ENCODE measurements around the gene ABLIM2.
A peak's percentile ranks its signal among the peaks of the same experiment; 100 is the strongest.

Gene ABLIM2

GRCh38 chr4:8079031-8079885 lies 79.4 kb downstream of the ABLIM2 start:
- Histone ChIP-seq H3K4me2 (ENCODE audit: low read length) (no peak overlapping the region), H3K18ac (ENCODE audit: low read length) (no peak overlapping the region), H2AK5ac (ENCODE audit: low read length) (no peak overlapping the region), H3K79me2 (ENCODE audit: control insufficient read depth, insufficient read depth, low read length) (no peaks in the 10 kb centered on the region), H2BK5ac (ENCODE audit: low read length) (no peak overlapping the region), H3K4ac (ENCODE audit: low read depth, low read length) (no peak overlapping the region), H3K79me1 (ENCODE audit: low read length) (no peaks in the 10 kb centered on the region), H4K8ac (ENCODE audit: low read depth, low read length) (no peak overlapping the region), H3K36me3 (ENCODE audit: control insufficient read depth, insufficient read depth, low read length) (no peaks in the 10 kb centered on the region), H3K23ac (ENCODE audit: low read length) (no peak overlapping the region), H3K9ac (ENCODE audit: low read length) (no peak overlapping the region), H3K27ac (ENCODE audit: low read depth, low read length) (no peak overlapping the region), H3K4me3 (ENCODE audit: low read length) (no peak overlapping the region), H2BK120ac (ENCODE audit: low read depth, low read length) (no peak overlapping the region), H3K27me3 (ENCODE audit: insufficient read depth, low read length, poor library complexity) (no peaks in the 10 kb centered on the region), H2BK15ac (replicated peaks; ENCODE audit: low read depth) (no peak overlapping the region), H3K4me1 (ENCODE audit: control insufficient read depth, low read depth, low read length) (peaks cover 4% of the 10 kb centered on the region), H3K56ac (ENCODE audit: low read length) (no peak overlapping the region), H4K5ac (ENCODE audit: low read length) (no peak overlapping the region)
- peak; percentile 93 for DNase-seq
- no CpG with 5 or more reads among the region's 32 CpGs for WGBS (ENCODE audit: extremely low coverage, insufficient coverage, low lambda C conversion rate)

GRCh38 chr4:8078610-8079015 lies 80.0 kb downstream of the ABLIM2 start:
- no peak overlapping the region for H3K27ac ChIP-seq (ENCODE audit: low read depth, low read length)
- WGBS (ENCODE audit: extremely low coverage, insufficient coverage, low lambda C conversion rate) = no CpG with 5 or more reads among the region's 8 CpGs
- no peak overlapping the region for H3K56ac ChIP-seq (ENCODE audit: low read length)
- no peak for DNase-seq
- H2BK5ac ChIP-seq (ENCODE audit: low read length) = no peak overlapping the region
- no peak overlapping the region for H2BK120ac ChIP-seq (ENCODE audit: low read depth, low read length)
- no peak overlapping the region for H4K5ac ChIP-seq (ENCODE audit: low read length)
- no peaks in the 10 kb centered on the region for H3K79me1 ChIP-seq (ENCODE audit: low read length)
- H3K4me2 ChIP-seq (ENCODE audit: low read length) = no peak overlapping the region
- no peak overlapping the region for H3K4ac ChIP-seq (ENCODE audit: low read depth, low read length)
- H3K36me3 ChIP-seq (ENCODE audit: control insufficient read depth, insufficient read depth, low read length) = no peaks in the 10 kb centered on the region
- no peak overlapping the region for H4K8ac ChIP-seq (ENCODE audit: low read depth, low read length)
- no peak overlapping the region for H3K9ac ChIP-seq (ENCODE audit: low read length)
- no peak overlapping the region for H3K18ac ChIP-seq (ENCODE audit: low read length)
- no peak overlapping the region for H3K4me3 ChIP-seq (ENCODE audit: low read length)
- no peak overlapping the region for H2BK15ac ChIP-seq (replicated peaks; ENCODE audit: low read depth)
- H3K27me3 ChIP-seq (ENCODE audit: insufficient read depth, low read length, poor library complexity) = no peaks in the 10 kb centered on the region
- peaks cover 4% of the 10 kb centered on the region for H3K4me1 ChIP-seq (ENCODE audit: control insufficient read depth, low read depth, low read length)
- no peaks in the 10 kb centered on the region for H3K79me2 ChIP-seq (ENCODE audit: control insufficient read depth, insufficient read depth, low read length)
- H3K23ac ChIP-seq (ENCODE audit: low read length) = no peak overlapping the region
- no peak overlapping the region for H2AK5ac ChIP-seq (ENCODE audit: low read length)

- Histone ChIP-seq H3K4me2 (ENCODE audit: low read length) (no peak overlapping the region), H2BK5ac (ENCODE audit: low read length) (no peak overlapping the region), H3K36me3 (ENCODE audit: control insufficient read depth, insufficient read depth, low read length) (no peaks in the 10 kb centered on the region), H2BK15ac (replicated peaks; ENCODE audit: low read depth) (no peak overlapping the region), H3K79me1 (ENCODE audit: low read length) (no peaks in the 10 kb centered on the region), H4K5ac (ENCODE audit: low read length) (no peak overlapping the region), H3K4me1 (ENCODE audit: control insufficient read depth, low read depth, low read length) (peaks cover 4% of the 10 kb centered on the region), H3K9ac (ENCODE audit: low read length) (no peak overlapping the region), H3K4me3 (ENCODE audit: low read length) (no peak overlapping the region), H3K27me3 (ENCODE audit: insufficient read depth, low read length, poor library complexity) (no peaks in the 10 kb centered on the region), H2BK120ac (ENCODE audit: low read depth, low read length) (no peak overlapping the region), H3K23ac (ENCODE audit: low read length) (no peak overlapping the region), H4K8ac (ENCODE audit: low read depth, low read length) (no peak overlapping the region), H3K79me2 (ENCODE audit: control insufficient read depth, insufficient read depth, low read length) (no peaks in the 10 kb centered on the region), H3K18ac (ENCODE audit: low read length) (no peak overlapping the region), H2AK5ac (ENCODE audit: low read length) (no peak overlapping the region), H3K56ac (ENCODE audit: low read length) (no peak overlapping the region), H3K4ac (ENCODE audit: low read depth, low read length) (no peak overlapping the region), H3K27ac (ENCODE audit: low read depth, low read length) (no peak overlapping the region)
- no peak for DNase-seq
- no CpG with 5 or more reads among the region's 11 CpGs for WGBS (ENCODE audit: extremely low coverage, insufficient coverage, low lambda C conversion rate)
Measured at GRCh38 chr4:8078109-8078494, 80.5 kb downstream of the ABLIM2 start.

- H3K4me1 ChIP-seq (ENCODE audit: control insufficient read depth, low read depth, low read length) = peaks cover 4% of the 10 kb centered on the region
- H3K79me1 ChIP-seq (ENCODE audit: low read length) = no peaks in the 10 kb centered on the region
- H2BK120ac ChIP-seq (ENCODE audit: low read depth, low read length) = no peak overlapping the region
- H3K4me2 ChIP-seq (ENCODE audit: low read length) = no peak overlapping the region
- H3K4me3 ChIP-seq (ENCODE audit: low read length) = no peak overlapping the region
- H3K79me2 ChIP-seq (ENCODE audit: control insufficient read depth, insufficient read depth, low read length) = no peaks in the 10 kb centered on the region
- no peak overlapping the region for H3K4ac ChIP-seq (ENCODE audit: low read depth, low read length)
- H3K27ac ChIP-seq (ENCODE audit: low read depth, low read length) = no peak overlapping the region
- H2BK5ac ChIP-seq (ENCODE audit: low read length) = no peak overlapping the region
- H3K23ac ChIP-seq (ENCODE audit: low read length) = no peak overlapping the region
- H3K18ac ChIP-seq (ENCODE audit: low read length) = no peak overlapping the region
- no peak overlapping the region for H2AK5ac ChIP-seq (ENCODE audit: low read length)
- no peak for DNase-seq
- no peak overlapping the region for H4K8ac ChIP-seq (ENCODE audit: low read depth, low read length)
- H3K36me3 ChIP-seq (ENCODE audit: control insufficient read depth, insufficient read depth, low read length) = no peaks in the 10 kb centered on the region
- no peaks in the 10 kb centered on the region for H3K27me3 ChIP-seq (ENCODE audit: insufficient read depth, low read length, poor library complexity)
- H4K5ac ChIP-seq (ENCODE audit: low read length) = no peak overlapping the region
- H3K56ac ChIP-seq (ENCODE audit: low read length) = no peak overlapping the region
- no peak overlapping the region for H3K9ac ChIP-seq (ENCODE audit: low read length)
- no peak overlapping the region for H2BK15ac ChIP-seq (replicated peaks; ENCODE audit: low read depth)
- WGBS (ENCODE audit: extremely low coverage, insufficient coverage, low lambda C conversion rate) = no CpG with 5 or more reads among the region's 23 CpGs
Measured at GRCh38 chr4:8077181-8078108, 81.2 kb downstream of the ABLIM2 start.

GRCh38 chr4:8076023-8076422 lies 82.6 kb downstream of the ABLIM2 start:
- Histone ChIP-seq H4K8ac (ENCODE audit: low read depth, low read length) (no peak overlapping the region), H3K18ac (ENCODE audit: low read length) (no peak overlapping the region), H3K4ac (ENCODE audit: low read depth, low read length) (no peak overlapping the region), H2BK5ac (ENCODE audit: low read length) (no peak overlapping the region), H3K27me3 (ENCODE audit: insufficient read depth, low read length, poor library complexity) (no peaks in the 10 kb centered on the region), H3K56ac (ENCODE audit: low read length) (no peak overlapping the region), H3K27ac (ENCODE audit: low read depth, low read length) (no peak overlapping the region), H3K4me3 (ENCODE audit: low read length) (no peak overlapping the region), H3K4me1 (ENCODE audit: control insufficient read depth, low read depth, low read length) (peaks cover 4% of the 10 kb centered on the region), H2BK15ac (replicated peaks; ENCODE audit: low read depth) (no peak overlapping the region), H3K79me2 (ENCODE audit: control insufficient read depth, insufficient read depth, low read length) (no peaks in the 10 kb centered on the region), H3K4me2 (ENCODE audit: low read length) (no peak overlapping the region), H4K5ac (ENCODE audit: low read length) (no peak overlapping the region), H3K36me3 (ENCODE audit: control insufficient read depth, insufficient read depth, low read length) (no peaks in the 10 kb centered on the region), H2AK5ac (ENCODE audit: low read length) (no peak overlapping the region), H3K9ac (ENCODE audit: low read length) (no peak overlapping the region), H3K23ac (ENCODE audit: low read length) (no peak overlapping the region), H2BK120ac (ENCODE audit: low read depth, low read length) (no peak overlapping the region), H3K79me1 (ENCODE audit: low read length) (no peaks in the 10 kb centered on the region)
- no CpG with 5 or more reads among the region's 7 CpGs for WGBS (ENCODE audit: extremely low coverage, insufficient coverage, low lambda C conversion rate)
- DNase-seq = no peak

Measured in mesendoderm (in vitro differentiated cells).